ENCODE measurements around the gene TNFSF4. TPM values are rescaled to one million over a fixed set of nuclear protein-coding genes. Genes with fewer than 3 reads are reported as not detected.

TNFSF4 gene
- polyA plus RNA-seq, 1 donor (not counting 4 experiments of a cell fraction or from before 2014, with no cell fraction given): 1.2 TPM

DNA sequence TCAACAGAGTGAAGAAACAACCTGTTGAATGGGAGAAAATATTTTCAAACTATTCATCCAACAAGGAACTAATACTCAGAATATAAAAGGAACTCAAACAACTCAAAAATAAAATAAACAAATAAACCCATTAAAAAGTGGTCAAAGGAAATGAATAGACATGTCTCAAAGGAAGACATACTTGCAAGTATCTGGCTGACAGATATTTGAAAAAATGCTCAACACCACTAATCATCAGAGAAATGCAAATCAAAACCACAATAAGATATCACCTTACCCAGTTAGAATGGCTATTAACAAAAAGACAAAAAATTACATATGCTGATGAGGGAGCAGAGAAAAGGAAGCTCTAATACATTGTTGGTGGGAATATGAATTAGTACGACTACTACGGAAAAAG is 38.2 kb downstream of the TNFSF4 start:
- Histone ChIP-seq H3K27ac (ENCODE audit: control insufficient read depth, insufficient read depth, low read length) (no peak overlapping the region), H3K9me3 (ENCODE audit: control insufficient read depth, low read depth, low read length) (peaks cover 2% of the 10 kb centered on the region), H3K4me2 (ENCODE audit: control insufficient read depth, extremely low read depth, insufficient read depth, low read depth, low read length) (no peak overlapping the region), H4K20me1 (ENCODE audit: control insufficient read depth, extremely low read depth, insufficient read depth, low read length) (no peaks in the 10 kb centered on the region), H2AFZ (ENCODE audit: control insufficient read depth, low read length) (no peak overlapping the region), H3K9ac (ENCODE audit: control insufficient read depth, extremely low read depth, insufficient read depth, low read length) (no peak overlapping the region), H3K36me3 (ENCODE audit: control insufficient read depth in 2 of 2, extremely low read depth in 1 of 2, insufficient read depth in 2 of 2, low read length in 2 of 2) (no peaks in the 10 kb centered on the region), H3K9me1 (ENCODE audit: control insufficient read depth, extremely low read depth, insufficient read depth, low read length) (no peaks in the 10 kb centered on the region), H3K4me3 (ENCODE audit: control insufficient read depth in 2 of 3, extremely low read depth in 1 of 3, insufficient read depth in 2 of 3, low read depth in 1 of 3, low read length in 3 of 3) (no peak overlapping the region), H3K4me1 (ENCODE audit: control insufficient read depth, extremely low read depth, insufficient read depth, low read length) (no peaks in the 10 kb centered on the region), H3K79me2 (ENCODE audit: control insufficient read depth, insufficient read depth, low read length) (no peaks in the 10 kb centered on the region), H3K27me3 (ENCODE audit: control insufficient read depth, extremely low read depth, insufficient read depth, low read length) (no peaks in the 10 kb centered on the region)
- dilution Hi-C loops (cut with MboI; ENCODE audit: extremely low pct_ligation_motif_present, low sequenced_read_pairs): no loop called here
- no peak for TF ChIP-seq EZH2 (IDR thresholded peaks at IDR 0.05; ENCODE audit: low read length)
- TF ChIP-seq, protein P1, sequence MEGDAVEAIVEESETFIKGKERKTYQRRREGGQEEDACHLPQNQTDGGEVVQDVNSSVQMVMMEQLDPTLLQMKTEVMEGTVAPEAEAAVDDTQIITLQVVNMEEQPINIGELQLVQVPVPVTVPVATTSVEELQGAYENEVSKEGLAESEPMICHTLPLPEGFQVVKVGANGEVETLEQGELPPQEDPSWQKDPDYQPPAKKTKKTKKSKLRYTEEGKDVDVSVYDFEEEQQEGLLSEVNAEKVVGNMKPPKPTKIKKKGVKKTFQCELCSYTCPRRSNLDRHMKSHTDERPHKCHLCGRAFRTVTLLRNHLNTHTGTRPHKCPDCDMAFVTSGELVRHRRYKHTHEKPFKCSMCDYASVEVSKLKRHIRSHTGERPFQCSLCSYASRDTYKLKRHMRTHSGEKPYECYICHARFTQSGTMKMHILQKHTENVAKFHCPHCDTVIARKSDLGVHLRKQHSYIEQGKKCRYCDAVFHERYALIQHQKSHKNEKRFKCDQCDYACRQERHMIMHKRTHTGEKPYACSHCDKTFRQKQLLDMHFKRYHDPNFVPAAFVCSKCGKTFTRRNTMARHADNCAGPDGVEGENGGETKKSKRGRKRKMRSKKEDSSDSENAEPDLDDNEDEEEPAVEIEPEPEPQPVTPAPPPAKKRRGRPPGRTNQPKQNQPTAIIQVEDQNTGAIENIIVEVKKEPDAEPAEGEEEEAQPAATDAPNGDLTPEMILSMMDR (optimal IDR thresholded peaks at IDR 0.05 in 1 of 3, IDR thresholded peaks at IDR 0.05 in 1 of 3, conservative IDR thresholded peaks at IDR 0.05 in 1 of 3; ENCODE audit: extremely low read depth in 1 of 3, insufficient read depth in 2 of 3, low read length in 3 of 3): no peak
- FAIRE-seq: no peak
- DNase-seq (ENCODE audit: low read depth, low spot score): no peak

DNA sequence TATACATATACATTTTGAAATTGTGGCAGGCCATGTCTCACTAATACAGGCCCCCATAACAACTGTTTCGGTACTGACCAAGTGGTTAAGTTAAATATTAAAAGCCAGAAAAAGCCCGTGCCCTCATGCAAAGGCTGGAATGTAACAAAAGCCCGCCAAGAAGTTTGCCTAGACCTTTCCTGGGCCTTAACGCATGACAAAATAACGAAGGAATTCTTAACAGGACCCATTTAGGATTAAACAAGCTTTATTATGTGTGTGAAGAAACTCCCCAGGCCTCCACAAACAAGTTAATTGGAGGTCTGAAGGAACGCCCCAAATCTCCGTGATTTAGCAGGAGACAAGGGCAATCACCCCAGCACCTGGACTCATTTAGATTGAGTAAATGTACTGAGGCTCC is 42.4 kb downstream of the TNFSF4 start:
- FAIRE-seq (no peak), DNase-seq (ENCODE audit: low read depth, low spot score) (no peak)
- no peaks in the 10 kb centered on the region for H3K79me2 ChIP-seq (ENCODE audit: control insufficient read depth, insufficient read depth, low read length)
- H3K27me3 ChIP-seq (ENCODE audit: control insufficient read depth, extremely low read depth, insufficient read depth, low read length): no peaks in the 10 kb centered on the region
- no peak overlapping the region for H3K4me2 ChIP-seq (ENCODE audit: control insufficient read depth, extremely low read depth, insufficient read depth, low read depth, low read length)
- H3K9ac ChIP-seq (ENCODE audit: control insufficient read depth, extremely low read depth, insufficient read depth, low read length): no peak overlapping the region
- no peaks in the 10 kb centered on the region for H3K36me3 ChIP-seq (ENCODE audit: control insufficient read depth in 2 of 2, extremely low read depth in 1 of 2, insufficient read depth in 2 of 2, low read length in 2 of 2)
- H3K27ac ChIP-seq (ENCODE audit: control insufficient read depth, insufficient read depth, low read length): no peak overlapping the region
- H3K4me1 ChIP-seq (ENCODE audit: control insufficient read depth, extremely low read depth, insufficient read depth, low read length): peaks cover 17% of the 10 kb centered on the region
- H2AFZ ChIP-seq (ENCODE audit: control insufficient read depth, low read length): no peak overlapping the region
- no peak for TF ChIP-seq EZH2 (IDR thresholded peaks at IDR 0.05; ENCODE audit: low read length)
- TF ChIP-seq, protein P1 (optimal IDR thresholded peaks at IDR 0.05 in 1 of 3, IDR thresholded peaks at IDR 0.05 in 1 of 3, conservative IDR thresholded peaks at IDR 0.05 in 1 of 3; ENCODE audit: extremely low read depth in 1 of 3, insufficient read depth in 2 of 3, low read length in 3 of 3): no peak
- no peaks in the 10 kb centered on the region for H3K9me1 ChIP-seq (ENCODE audit: control insufficient read depth, extremely low read depth, insufficient read depth, low read length)
- dilution Hi-C loops (cut with MboI; ENCODE audit: extremely low pct_ligation_motif_present, low sequenced_read_pairs): no loop called here
- H3K9me3 ChIP-seq (ENCODE audit: control insufficient read depth, low read depth, low read length): no peaks in the 10 kb centered on the region
- H4K20me1 ChIP-seq (ENCODE audit: control insufficient read depth, extremely low read depth, insufficient read depth, low read length): no peaks in the 10 kb centered on the region
- H3K4me3 ChIP-seq (ENCODE audit: control insufficient read depth in 2 of 3, extremely low read depth in 1 of 3, insufficient read depth in 2 of 3, low read depth in 1 of 3, low read length in 3 of 3): no peak overlapping the region

Data from keratinocyte (primary cell).